Germinal center (tissue), 1 donor: Measurements from ENCODE around the gene ISYNA1.

Experiments
- DNase-seq: peaks from one replicate; pipeline ENCODE4 v3.0.0; 2012; ENCODE audit warnings: mixed read lengths, low spot score

The ISYNA1 gene

DNA sequence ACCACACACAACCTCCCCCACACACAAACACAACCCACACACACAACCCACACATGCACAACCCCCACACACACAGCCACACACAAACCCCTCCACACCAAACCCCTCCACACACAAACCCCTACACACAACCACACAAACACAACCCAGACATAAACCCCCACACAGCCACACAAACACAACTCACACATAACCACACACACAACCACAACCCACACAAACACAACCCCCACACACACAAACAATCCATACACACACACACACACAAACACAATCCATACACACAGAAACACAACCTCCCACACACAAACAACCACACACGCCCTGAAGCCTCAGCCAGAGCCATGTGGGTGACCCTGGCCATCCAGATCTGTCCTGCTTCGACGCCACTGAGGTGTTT is 30.0 kb upstream of the ISYNA1 start:
- DNase-seq, result no peak

DNA sequence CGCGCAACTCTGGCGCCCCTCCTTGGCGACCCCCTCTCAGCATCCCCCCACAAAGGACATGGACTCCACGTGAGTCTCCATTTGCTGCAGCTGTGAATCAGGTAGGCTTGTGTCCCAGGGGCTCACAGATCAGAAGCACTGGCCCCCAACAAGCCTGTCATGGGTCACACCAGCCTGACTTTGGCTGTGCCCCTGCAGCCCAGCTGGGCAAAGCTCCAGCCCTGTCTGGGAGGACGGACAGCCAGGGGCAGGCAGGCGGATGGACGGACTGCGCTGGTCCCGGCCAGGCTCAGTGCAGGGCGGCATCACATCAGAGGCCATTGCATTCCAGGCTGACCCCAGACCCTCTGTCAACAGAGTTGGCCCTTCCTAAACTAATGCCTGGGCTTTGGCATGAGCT is 28.4 kb upstream of the ISYNA1 start:
- no peak for DNase-seq

- no peak for DNase-seq
These were observed 28.0 kb upstream of the ISYNA1 start for GRCh38 chr19:18465964-18466339.

DNA sequence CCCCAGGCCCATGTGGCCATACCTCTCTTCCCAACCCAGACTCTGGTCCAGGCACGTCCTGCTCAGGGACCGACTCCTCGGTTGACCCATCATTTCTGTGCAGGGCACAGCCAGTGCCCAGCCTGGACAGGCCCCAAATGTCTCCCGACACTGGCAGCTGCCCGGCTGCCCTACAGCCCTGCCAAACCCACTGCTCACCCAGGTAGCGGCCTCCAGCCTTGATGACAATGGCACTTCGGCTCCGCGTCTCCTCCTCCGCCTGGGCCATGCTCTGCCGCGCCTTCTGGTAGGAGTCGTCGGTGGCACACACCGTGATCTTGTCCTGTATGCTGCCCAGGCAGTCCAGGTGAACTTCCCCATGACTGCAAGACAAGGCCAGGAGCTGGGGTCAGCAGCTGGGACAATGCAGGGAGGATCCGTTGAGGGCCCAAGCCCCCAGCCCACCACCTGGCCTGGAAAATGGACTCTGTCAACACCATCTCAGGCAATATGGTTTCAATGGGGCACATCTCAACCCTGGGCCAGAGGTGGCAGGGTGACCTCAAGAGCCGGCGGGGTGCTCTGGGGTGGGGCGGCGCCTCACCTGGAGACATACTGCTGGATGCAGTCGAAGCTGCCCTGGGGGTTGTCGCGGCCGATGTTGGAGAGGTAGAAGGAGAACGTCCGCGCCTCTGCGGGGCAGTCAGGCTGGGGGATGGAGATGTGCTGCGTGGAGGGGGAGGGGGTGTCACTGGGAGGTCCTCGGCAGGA is 27.5 kb upstream of the ISYNA1 start:
- DNase-seq, result no peak

DNA sequence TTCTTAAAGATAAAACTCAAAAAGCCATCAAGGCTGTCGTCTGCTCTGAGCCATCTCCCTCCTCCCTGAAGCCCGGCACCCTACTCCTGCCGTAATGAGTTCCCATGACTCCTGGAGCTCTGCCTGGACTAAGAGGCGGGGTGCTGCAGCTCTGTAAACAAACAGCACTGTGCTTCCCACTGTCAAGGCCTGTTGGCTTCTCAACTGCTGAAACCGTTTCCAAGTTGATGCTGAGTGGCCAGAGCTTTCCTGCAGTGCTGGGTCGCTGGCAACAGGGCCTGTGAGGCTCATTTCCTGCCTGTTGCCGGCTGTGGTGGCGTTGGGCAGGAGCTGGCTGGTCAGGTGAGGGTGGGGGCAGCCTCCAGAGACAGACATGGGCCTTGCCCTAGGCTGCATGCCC is 26.7 kb upstream of the ISYNA1 start:
- no peak for DNase-seq

DNA sequence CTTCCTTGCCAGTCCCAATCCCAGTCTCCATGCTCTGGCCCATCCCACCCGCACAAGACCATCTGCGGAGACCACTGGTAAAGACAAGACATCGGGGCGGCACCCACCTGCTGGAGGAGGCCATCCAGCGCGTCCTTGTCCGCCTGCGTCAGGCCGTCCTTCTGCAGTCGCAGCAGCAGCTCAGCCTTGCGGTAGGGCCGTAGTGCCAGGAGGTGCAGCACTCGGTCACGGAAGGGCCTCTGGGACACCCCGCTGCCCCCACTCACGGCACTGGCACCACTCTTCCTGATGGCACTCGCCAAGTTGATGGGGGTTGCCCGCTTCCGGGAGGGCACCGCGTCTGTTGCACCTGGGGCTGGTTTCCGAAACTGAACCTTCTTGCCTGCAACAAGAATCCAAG is 23.5 kb upstream of the ISYNA1 start:
- no peak for DNase-seq

- no peak for DNase-seq
These were observed 23.0 kb upstream of the ISYNA1 start for GRCh38 chr19:18460900-18461299.

GRCh38 chr19:18457483-18458331 is 19.8 kb upstream of the ISYNA1 start:
- no peak for DNase-seq

GRCh38 chr19:18456974-18457373 is 19.0 kb upstream of the ISYNA1 start:
- DNase-seq, result no peak

DNA sequence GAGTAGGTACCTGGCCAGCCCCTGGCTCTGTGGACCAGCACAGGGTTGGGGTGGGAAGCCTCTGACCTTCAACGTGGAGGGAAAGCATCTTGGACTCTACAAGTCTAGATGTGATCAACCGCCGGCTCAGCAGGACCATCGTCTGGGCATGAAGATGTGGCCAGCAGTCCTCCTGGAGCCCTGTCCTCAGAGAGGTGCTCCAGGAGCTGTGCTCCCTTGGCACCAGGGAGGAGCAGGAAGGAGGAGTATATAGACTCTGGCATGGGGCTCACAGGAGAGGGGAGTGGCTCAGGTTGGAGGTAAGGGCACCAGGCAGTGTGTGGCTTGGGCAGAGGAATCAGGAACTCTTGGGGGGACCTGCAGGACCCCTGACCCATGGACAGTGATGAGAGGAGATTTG is 18.3 kb upstream of the ISYNA1 start:
- DNase-seq, result no peak

DNA sequence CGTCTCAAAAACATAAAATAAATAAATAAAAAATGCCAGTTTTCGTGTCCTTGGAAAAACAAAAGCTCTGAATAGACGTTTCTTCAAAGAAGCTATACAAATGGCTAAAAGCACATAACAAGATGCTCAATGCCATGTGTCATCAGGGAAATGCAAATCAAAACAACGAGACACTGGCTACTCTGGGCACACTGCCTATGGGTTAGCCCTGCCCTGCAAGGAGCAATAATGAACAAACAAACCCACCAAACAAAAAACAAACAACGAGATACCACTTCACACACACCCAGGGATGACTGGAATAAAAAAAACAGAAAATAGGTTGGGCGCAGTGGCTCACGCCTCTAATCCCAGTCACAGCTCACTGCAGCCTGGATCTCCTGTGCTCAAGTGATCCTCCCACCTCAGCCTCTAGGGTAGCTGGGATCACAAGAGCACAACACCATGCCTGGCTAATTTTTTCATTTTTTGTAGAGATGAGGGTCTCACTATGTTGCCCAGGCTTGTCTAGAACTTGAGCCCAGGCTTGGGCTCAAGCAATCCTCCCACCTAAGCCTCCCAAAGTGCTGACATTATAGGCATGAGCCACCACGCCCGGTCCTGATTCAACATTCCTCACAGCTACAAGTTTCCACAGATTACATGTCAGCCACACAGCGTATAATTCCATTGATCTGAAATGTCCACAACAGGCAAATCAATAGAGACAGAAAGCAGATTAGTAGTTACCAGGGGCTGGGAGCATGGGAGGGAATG is 15.5 kb upstream of the ISYNA1 start:
- DNase-seq, result no peak

GRCh38 chr19:18452386-18452785 is 14.5 kb upstream of the ISYNA1 start:
- DNase-seq, result no peak

DNA sequence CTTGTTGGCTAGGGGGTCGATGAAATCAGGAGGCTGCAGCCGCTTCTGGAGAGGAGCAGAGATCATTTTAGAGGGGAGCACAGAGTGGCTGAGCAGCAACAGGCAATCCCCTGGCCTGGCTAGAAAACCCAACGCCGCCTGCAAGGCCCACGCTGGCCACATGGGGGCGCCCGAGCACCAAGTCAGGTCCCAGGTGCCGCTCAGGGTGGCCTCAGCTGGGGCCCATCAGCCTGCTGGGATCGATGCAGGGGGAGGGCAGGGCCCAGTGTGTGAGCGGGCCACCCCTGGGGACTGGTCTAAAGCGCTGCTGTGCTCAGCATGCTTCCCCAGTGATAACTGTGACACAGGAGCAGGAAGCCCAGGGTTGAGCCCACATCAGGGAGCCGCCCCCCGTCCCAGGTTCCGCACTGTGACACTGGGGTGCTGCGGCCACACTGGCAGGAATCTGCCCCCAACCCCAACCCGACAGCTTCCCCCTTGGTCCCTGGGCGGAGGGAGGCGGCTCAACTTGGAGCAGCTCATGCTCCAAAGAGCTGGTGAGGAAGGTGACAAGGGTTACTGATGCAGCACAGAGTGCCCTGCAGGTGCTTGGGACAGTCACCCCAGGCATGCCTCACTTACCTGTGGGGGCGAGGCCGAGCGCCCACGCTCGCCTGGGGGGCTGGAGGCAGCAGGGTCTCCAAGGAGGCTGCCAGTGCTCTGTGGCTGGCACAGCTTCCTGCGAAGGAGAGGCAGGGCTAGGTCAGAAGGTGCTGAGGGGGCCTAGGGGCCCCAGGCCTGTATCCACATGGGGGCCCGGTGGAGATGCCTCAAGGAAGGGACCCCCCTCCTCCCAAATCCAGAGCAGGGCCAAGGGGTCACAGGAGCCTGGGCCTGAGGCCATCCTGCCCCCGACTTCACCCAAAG is 13.3 kb upstream of the ISYNA1 start:
- DNase-seq, result peak; percentile 82

DNA sequence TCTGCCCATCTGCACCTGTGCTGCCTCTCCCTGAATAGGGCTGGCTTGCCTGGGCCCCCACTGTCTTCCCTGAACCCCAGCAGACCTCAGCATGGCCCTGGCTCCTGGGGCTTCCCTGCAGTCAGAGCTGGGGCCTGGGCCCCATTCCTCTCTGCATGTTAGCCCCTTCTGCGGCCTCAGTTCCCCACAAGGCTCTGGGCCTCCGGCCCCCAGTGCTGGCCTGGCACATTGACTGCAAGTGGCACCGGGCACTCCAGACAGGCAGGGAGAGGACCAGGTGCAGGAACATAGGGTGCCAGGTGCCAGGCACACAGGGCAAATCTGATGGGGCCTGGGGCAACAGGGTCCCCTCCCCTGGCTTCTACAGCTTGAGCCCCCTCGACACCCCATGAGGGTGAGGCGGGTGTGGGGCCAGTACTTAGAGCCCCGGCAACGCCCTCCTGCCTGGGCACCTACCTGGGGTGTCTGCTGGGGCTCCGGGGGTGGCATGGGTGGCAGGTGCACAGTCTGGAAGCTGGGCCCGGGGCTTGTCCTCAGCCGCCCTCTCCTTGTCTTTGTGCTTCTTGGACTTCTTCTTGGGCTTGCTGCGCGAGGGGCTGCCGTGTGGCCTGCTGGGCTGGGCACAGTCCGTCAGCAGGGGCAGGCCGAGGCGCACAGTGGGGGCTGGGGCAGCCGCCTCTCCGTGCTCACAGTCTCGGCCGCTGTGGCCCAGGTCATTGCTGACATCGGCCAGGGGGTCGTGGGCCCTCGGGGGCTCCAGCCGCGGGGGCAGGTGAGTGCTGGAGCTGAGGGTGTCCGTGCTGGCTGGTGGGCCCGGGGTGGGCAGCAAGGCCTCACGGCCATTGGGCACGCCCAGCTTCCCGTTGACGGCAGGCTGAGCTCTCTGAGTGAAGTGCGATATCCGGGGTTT is 12.3 kb upstream of the ISYNA1 start:
- no peak for DNase-seq

DNA sequence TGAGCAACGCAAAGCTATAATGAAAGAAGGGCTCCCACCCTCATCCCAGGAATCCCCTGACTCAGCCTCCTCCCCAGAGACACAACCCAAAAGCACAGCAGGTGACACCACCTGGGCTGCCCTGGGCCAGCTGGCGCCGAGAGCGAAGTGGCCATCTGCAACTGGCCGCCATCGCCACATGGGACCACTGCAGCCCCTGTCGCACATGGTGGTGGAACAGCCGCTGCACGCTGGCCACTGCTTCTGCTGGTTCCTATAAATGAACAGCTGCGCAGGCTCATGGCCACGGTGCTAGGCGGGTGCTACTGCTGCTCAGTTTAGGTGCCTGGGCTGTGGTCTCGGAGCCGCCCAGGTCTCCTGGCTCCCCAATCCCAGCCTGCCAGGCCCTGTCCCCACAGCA is 11.6 kb upstream of the ISYNA1 start:
- no peak for DNase-seq

DNA sequence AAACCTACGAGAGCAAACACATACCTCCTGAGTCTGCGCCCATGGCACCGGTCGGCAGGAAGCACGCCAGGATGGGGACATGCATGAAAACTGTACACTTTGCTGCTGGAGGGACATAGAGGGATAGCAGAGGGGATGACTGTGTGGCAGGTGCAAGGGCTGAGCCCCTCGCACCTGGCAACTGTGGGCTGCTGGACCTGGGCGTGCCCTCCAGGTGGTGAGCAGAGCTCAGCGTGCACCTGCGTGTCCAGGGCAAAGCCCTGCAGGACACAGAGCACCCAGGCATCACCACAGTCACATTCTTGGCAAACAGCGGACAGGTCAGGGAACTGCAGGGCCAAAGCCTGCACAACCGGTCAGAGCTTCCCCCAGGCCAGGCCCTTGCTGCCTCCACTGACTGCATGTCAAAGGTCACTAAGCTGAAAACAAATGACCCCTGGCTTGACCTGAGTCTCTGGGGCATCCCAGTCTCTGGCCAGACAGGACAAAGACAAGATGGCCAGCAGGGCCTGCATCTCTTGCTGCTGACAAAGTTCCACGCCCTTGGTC is 9.0 kb upstream of the ISYNA1 start:
- DNase-seq, result no peak

- no peak for DNase-seq
These were observed 8.3 kb upstream of the ISYNA1 start for GRCh38 chr19:18446145-18446810.

DNA sequence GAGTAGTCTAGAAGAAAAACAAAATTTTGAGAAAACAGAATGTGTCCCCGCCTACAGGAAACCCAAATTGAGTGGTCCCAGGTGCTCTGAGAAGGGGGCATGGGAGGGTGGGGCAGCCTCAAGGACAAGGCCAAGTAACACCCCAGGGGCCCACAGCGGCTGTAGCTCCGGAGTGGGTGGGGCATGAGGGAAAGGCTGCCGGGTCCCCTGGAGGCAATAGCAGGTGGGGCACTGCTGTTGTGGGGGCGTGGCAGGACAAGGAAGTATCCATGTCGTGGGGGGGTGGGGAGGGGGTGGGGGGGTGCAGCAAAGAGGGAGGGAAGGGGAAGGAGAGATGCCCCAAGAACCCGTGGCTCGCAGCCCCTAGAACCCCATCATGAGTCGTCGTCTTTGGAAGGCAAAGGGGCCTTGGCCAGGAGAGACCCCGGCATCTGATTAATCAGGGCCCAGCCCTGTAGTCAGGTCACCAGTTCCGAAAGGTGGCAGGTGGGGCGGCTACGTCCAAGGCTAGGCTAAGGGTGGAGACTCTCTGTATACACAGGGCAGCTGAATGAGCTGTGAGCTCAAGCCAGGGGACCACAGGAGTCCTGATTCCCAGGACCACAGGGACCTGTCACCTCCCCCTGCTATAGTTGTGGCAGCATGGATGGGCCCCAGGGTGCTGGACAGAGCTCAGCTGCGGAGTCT is 7.5 kb upstream of the ISYNA1 start:
- no peak for DNase-seq

DNA sequence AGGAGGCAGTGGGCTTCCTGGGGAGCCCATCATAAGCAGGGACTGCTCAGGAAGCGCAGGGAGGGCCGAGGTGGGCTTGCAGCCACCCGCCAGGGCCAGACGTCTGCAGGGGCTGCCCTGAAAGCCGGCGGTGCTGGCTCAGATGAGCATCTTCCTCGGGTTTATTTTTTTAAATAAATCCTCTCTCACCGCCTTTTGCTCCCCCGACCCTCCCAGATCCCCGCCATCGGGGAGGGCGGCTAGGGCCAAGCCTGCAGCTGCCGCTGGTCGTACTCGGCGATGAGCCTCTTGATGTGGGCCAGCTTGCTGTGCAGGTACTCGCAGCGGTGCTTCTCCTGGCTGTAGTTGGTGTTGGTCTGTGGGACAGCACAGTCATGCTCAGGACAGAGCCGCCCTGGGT is 6.6 kb upstream of the ISYNA1 start:
- DNase-seq, result no peak
